ENCODE measurements around the gene OVAAL.

GRCh38 chr1:180528868-180529470, 29.8 kb upstream of the OVAAL start:
- TF ChIP-seq CTCF (conservative IDR thresholded peaks at IDR 0.05 in 1 of 2, IDR thresholded peaks at IDR 0.05 in 1 of 2; ENCODE audit: extremely low read depth in 1 of 2, insufficient read depth in 1 of 2, low read depth in 1 of 2, low read length in 2 of 2) (no peak), EZH2 (IDR thresholded peaks at IDR 0.05; ENCODE audit: borderline replicate concordance, low read length) (no peak)

Measured in mammary epithelial cell (primary cell).